BJ (cell line): ENCODE data around the gene AHDC1. TPM values are rescaled to one million over a fixed set of nuclear protein-coding genes. Genes with fewer than 3 reads are reported as not detected.

Experiments used
- CTCF ChIA-PET: fragments of 350-600 bp; formaldehyde crosslinking; extraction: SDS; loops from one replicate; lab custom pipeline; 2021; ENCODE audit warnings: antibody characterized with exemption, inconsistent platforms; lab: Yijun Ruan, JAX
- POLR2A ChIA-PET: fragments of 300-600 bp; sonication (Branson Sonifier 250); formaldehyde crosslinking; extraction: SDS; loops from one replicate; lab custom pipeline; 2021; ENCODE audit warnings: antibody characterized with exemption; lab: Charles Lee
- DNase-seq: peaks from one replicate; pipeline ENCODE4 v3.0.0-alpha.2; 2011; ENCODE audit warnings: low read depth
- H3K27me3 ChIP-seq: 2 replicates; pipeline ENCODE4 v1.6.0; 2011; ENCODE audit warnings: low read length; ENCODE audit not compliant: control insufficient read depth, insufficient read depth
- H3K36me3 ChIP-seq: 2 replicates; pipeline ENCODE4 v1.5.1; 2011; ENCODE audit warnings: low read length; ENCODE audit not compliant: control insufficient read depth, insufficient read depth
- H3K4me3 ChIP-seq: 2 replicates; pipeline ENCODE4 v1.5.1; 2011; ENCODE audit warnings: low read depth, mild to moderate bottlenecking, control low read depth, low read length
- CTCF ChIP-seq: IDR thresholded peaks from 2 replicates; pipeline ENCODE4 v1.5.1; 2011; ENCODE audit warnings: low read depth, mild to moderate bottlenecking, control low read depth, inconsistent platforms, low read length, moderate library complexity; ENCODE audit not compliant: insufficient read depth
- polyA plus RNA-seq: library from polyadenylated mRNA; depleted of rRNA; stranded (reverse); fragments of >200 nt; gene quantifications from 2 replicates; pipeline ENCODE4 v1.2.3, GENCODE V29; 2011

The AHDC1 gene
- polyA plus RNA-seq, 1 experiment: 4.1 TPM

- H3K36me3 ChIP-seq: peaks cover 2% of the 10 kb centered on the region; the same call in 1 of the 2 replicates
- no peak for TF ChIP-seq CTCF
- ChIA-PET CTCF (interaction anchor here (1.0 kb wide), 1 partner anchor 40 kb away, joined by 3 read pairs; no protein-coding TSS in a partner anchor), POLR2A (no interaction called here)
- no peak overlapping the region for H3K4me3 ChIP-seq
- DNase-seq: no peak
- H3K27me3 ChIP-seq: no peaks in the 10 kb centered on the region
These were observed 40.7 kb downstream of the AHDC1 start for GRCh38 chr1:27563341-27563590.

- no peak for TF ChIP-seq CTCF
- H3K36me3 ChIP-seq: peaks cover 6% of the 10 kb centered on the region; the same call in 1 of the 2 replicates
- no peak for DNase-seq
- no peaks in the 10 kb centered on the region for H3K27me3 ChIP-seq
- ChIA-PET CTCF (interaction anchor here (0.6 to 12.5 kb wide), 4 partner anchors 40 to 165 kb away, joined by 3 to 238 read pairs (median 4); partner anchors contain the start of gene AHDC1), POLR2A (no interaction called here)
- H3K4me3 ChIP-seq: no peak overlapping the region
These were observed 41.2 kb downstream of the AHDC1 start for GRCh38 chr1:27562534-27563340.

GRCh38 chr1:27562021-27562420, 41.9 kb downstream of the AHDC1 start:
- ChIA-PET POLR2A (no interaction called here), CTCF (interaction anchor here (0.9 to 12.5 kb wide), 3 partner anchors 36 to 164 kb away, joined by 3 to 238 read pairs (median 3); partner anchors contain the start of gene AHDC1)
- TF ChIP-seq CTCF: no peak
- Histone ChIP-seq H3K36me3 (peaks cover 7% of the 10 kb centered on the region; the same call in 1 of the 2 replicates), H3K27me3 (no peaks in the 10 kb centered on the region), H3K4me3 (no peak overlapping the region)
- DNase-seq: no peak

GRCh38 chr1:27561124-27561899, 42.6 kb downstream of the AHDC1 start:
- ChIA-PET POLR2A (no interaction called here), CTCF (interaction anchor here (0.8 to 12.5 kb wide), 4 partner anchors 9 to 160 kb away, joined by 3 to 238 read pairs (median 3); partner anchors contain the start of gene AHDC1)
- no peak overlapping the region for H3K4me3 ChIP-seq
- H3K27me3 ChIP-seq: no peaks in the 10 kb centered on the region
- no peak for DNase-seq
- TF ChIP-seq CTCF: no peak
- peaks cover 7% of the 10 kb centered on the region; the same call in 1 of the 2 replicates for H3K36me3 ChIP-seq
